SK-N-SH treated with all-trans-retinoic acid at 6 μM for 48 hours (cell line): ENCODE data around the gene PTTG2.

Source experiments
- GLIS3 ChIP-seq: fragments of 250-450 bp; sonication (Bioruptor Pico); IDR thresholded peaks from 2 replicates; pipeline ENCODE4 v1.5.0; 2020; ENCODE audit warnings: mild to moderate bottlenecking, moderate library complexity
- TCF4 ChIP-seq: fragments of 250-450 bp; sonication (Bioruptor Pico); IDR thresholded peaks from 2 replicates; pipeline ENCODE4 v1.8.0; 2021; ENCODE audit warnings: mild to moderate bottlenecking, moderate library complexity, borderline replicate concordance

- TF ChIP-seq GLIS3 (CRISPR knock-in tag) (no peak), TCF4 (CRISPR knock-in tag) (no peak)
Measured at GRCh38 chr4:37935026-37935425, 25.2 kb upstream of the PTTG2 start.
